Lung (tissue), 12 donors: ENCODE measurements around the gene SCRN1. TPM values are rescaled to one million over a fixed set of nuclear protein-coding genes. Genes with fewer than 3 reads are reported as not detected.

Source experiments
- ATAC-seq: fragments of 200-7000 bp; cut with Tn5 transposase; one replicate; pipeline ENCODE4 v1.9.1; 2020; ENCODE audit warnings: moderate number of reproducible peaks; ENCODE audit not compliant: insufficient read depth, low FRiP score
- DNase-seq, 3 donors: peaks; one replicate each; pipeline ENCODE4 v3.0.0-alpha.2; 2013 to 2017
- H3K27ac ChIP-seq, 2 donors: one replicate each; pipeline ENCODE4 v1.5.1; 2013; ENCODE audit warnings: mild to moderate bottlenecking in 2 of 2, moderate library complexity in 2 of 2, control low read depth in 1 of 2, inconsistent platforms in 1 of 2, low read depth in 1 of 2, low read length in 1 of 2
- H3K27me3 ChIP-seq, 3 donors: one replicate each; pipeline ENCODE4 v1.5.1; 2013; ENCODE audit warnings: low read length in 2 of 3; ENCODE audit not compliant: control insufficient read depth in 3 of 3, insufficient read depth in 3 of 3
- H3K36me3 ChIP-seq, 4 donors: one replicate each; pipeline ENCODE4 v1.5.1; 2013; ENCODE audit warnings: low read length in 4 of 4, mild to moderate bottlenecking in 1 of 4, moderate library complexity in 1 of 4; ENCODE audit not compliant: control insufficient read depth in 4 of 4, insufficient read depth in 4 of 4
- H3K4me1 ChIP-seq, 5 donors: one replicate each; pipeline ENCODE4 v1.5.1; 2013; ENCODE audit warnings: low read length in 5 of 5, mild to moderate bottlenecking in 2 of 5, moderate library complexity in 1 of 5; ENCODE audit not compliant: control insufficient read depth in 5 of 5, insufficient read depth in 5 of 5
- H3K4me3 ChIP-seq: one replicate; pipeline ENCODE4 v1.5.1; 2013; ENCODE audit warnings: mild to moderate bottlenecking, control low read depth, moderate library complexity
- H3K9ac ChIP-seq, 2 donors: one replicate each; pipeline ENCODE4 v1.5.1; 2013; ENCODE audit warnings: low read length in 2 of 2, control low read depth in 1 of 2; ENCODE audit not compliant: insufficient read depth in 1 of 2
- H3K9me3 ChIP-seq, 4 donors: one replicate each; pipeline ENCODE4 v1.5.1; 2013; ENCODE audit warnings: low read length in 3 of 4, mild to moderate bottlenecking in 1 of 4, moderate library complexity in 1 of 4; ENCODE audit not compliant: control insufficient read depth in 4 of 4, insufficient read depth in 3 of 4
- WGBS, 2 donors: extraction: QIAGEN DNeasy Blood & Tissue Kit; methylation state at CpG; one replicate each; pipeline ENCODE4 v1.1.7; 2013; 5-methylcytosine and 5-hydroxymethylcytosine counted together
- polyA plus RNA-seq, 2 donors: library from polyadenylated mRNA; stranded (reverse); fragments of 200-250 nt; gene quantifications; one replicate each; pipeline ENCODE4 v1.2.1, GENCODE V29; 2013
- total RNA-seq, 2 donors: library from RNA; depleted of rRNA in 1 of 2; stranded (reverse); fragments of >200 nt in 1 of 2; gene quantifications; one replicate each; pipeline ENCODE4 v1.2.1, GENCODE V29; 2014 to 2021
- TF ChIP-seq, protein P1 (sequence below): IDR thresholded peaks from 2 replicates; pipeline ENCODE4 v1.5.1; 2012; ENCODE audit warnings: mild to moderate bottlenecking; ENCODE audit errors: control extremely low read depth, extremely low read depth
- donor health status: control.
- donor health status: control.
- donor health status: Bipolar disorder and iron deficiency.
- donor health status: healthy.
- donor health status: DM: yes; HTN: yes; CAD: no.

Gene SCRN1
- total and polyA plus RNA-seq, 4 donors: 5.5 to 32.3 (median 20.2) TPM

- no peaks in the 10 kb centered on the region for H3K27me3 ChIP-seq
- peaks cover 0 to 17% (median 4%) of the 10 kb centered on the region in 5 donors for H3K4me1 ChIP-seq
- TF ChIP-seq, protein P1, sequence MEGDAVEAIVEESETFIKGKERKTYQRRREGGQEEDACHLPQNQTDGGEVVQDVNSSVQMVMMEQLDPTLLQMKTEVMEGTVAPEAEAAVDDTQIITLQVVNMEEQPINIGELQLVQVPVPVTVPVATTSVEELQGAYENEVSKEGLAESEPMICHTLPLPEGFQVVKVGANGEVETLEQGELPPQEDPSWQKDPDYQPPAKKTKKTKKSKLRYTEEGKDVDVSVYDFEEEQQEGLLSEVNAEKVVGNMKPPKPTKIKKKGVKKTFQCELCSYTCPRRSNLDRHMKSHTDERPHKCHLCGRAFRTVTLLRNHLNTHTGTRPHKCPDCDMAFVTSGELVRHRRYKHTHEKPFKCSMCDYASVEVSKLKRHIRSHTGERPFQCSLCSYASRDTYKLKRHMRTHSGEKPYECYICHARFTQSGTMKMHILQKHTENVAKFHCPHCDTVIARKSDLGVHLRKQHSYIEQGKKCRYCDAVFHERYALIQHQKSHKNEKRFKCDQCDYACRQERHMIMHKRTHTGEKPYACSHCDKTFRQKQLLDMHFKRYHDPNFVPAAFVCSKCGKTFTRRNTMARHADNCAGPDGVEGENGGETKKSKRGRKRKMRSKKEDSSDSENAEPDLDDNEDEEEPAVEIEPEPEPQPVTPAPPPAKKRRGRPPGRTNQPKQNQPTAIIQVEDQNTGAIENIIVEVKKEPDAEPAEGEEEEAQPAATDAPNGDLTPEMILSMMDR: no peak
- no peaks in the 10 kb centered on the region for H3K9me3 ChIP-seq
- no peak overlapping the region for H3K9ac ChIP-seq
- no peak overlapping the region for H3K27ac ChIP-seq
- H3K36me3 ChIP-seq: no peaks in the 10 kb centered on the region
- no peak overlapping the region for H3K4me3 ChIP-seq
- no peak for ATAC-seq
- no peak for DNase-seq
Measured at GRCh38 chr7:29980151-29980550, 9.4 kb downstream of the SCRN1 start.

DNA sequence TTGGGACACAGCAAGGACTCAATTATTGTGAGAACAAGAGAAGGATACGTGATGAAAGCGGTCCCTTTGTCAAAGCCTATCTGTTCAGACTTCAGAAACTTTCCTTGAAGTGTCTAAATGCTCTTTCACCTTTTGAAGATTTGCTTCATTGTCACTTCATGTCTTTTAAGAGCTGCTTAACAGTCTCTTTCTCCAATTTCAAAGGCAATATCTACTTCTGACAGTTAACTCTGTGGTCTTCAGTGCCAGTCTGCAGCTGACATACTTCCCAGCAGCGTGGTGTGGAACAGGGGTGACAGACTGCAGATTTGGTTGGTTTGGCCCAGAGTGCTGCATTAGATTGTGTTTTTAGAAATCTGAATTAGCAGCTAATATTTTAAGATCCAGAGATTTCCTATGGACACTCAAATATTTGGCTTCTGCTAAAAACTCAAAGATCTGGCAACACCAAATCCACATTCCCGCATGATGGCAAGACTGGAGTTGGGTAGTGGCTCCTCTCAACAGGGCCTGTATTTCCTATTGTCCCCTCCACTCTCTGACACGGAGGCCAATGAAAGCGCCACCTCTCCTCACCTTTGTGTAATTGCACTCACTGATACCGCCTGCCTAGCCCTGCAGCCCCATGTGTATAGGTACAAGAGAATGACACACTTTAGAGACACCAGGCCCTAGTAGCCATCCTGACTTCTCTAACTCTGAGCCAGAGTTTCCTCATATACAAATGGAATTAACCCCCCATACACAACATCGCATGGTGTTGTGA, 11.5 kb downstream of the SCRN1 start:
- DNase-seq: no peak

GRCh38 chr7:29976673-29977415, 12.8 kb downstream of the SCRN1 start:
- Histone ChIP-seq H3K9ac (no peak overlapping the region), H3K27ac (no peak overlapping the region), H3K4me1 (peaks cover 0 to 24% (median 4%) of the 10 kb centered on the region in 5 donors), H3K4me3 (no peak overlapping the region), H3K9me3 (no peaks in the 10 kb centered on the region), H3K36me3 (no peaks in the 10 kb centered on the region), H3K27me3 (no peaks in the 10 kb centered on the region)
- 64 to 77% methylated on average over 6 of the region's 6 CpGs for WGBS, 2 donors
- TF ChIP-seq, protein P1: no peak
- DNase-seq (peak; percentile 61 to 80 (median 78)), ATAC-seq (no peak)

More for the DNA sequence above, 11.5 kb downstream of the SCRN1 start:
- Histone ChIP-seq H3K4me3 (no peak overlapping the region), H3K4me1 (peaks cover 0 to 17% (median 4%) of the 10 kb centered on the region in 5 donors), H3K27me3 (no peaks in the 10 kb centered on the region), H3K9me3 (no peaks in the 10 kb centered on the region), H3K9ac (no peak overlapping the region), H3K36me3 (no peaks in the 10 kb centered on the region), H3K27ac (no peak overlapping the region)
- ATAC-seq: no peak
- WGBS, 2 donors: 89 to 90% methylated on average over 8 of the region's 8 CpGs
- TF ChIP-seq, protein P1: no peak
